CD4-positive, alpha-beta T cell treated with Interleukin-6 at 100 ng/mL for 8 hours (primary cell): ENCODE results near the gene EGFR.

Source experiments
- DNase-seq: peaks from one replicate; pipeline ENCODE4 v3.0.0-alpha.2; 2020; ENCODE audit warnings: mixed read lengths, low spot score

The EGFR gene

GRCh38 chr7:55036950-55037736 lies 18.3 kb downstream of the EGFR start:
- no peak for DNase-seq

GRCh38 chr7:55043691-55044370 lies 25.0 kb downstream of the EGFR start:
- no peak for DNase-seq

GRCh38 chr7:55044371-55044717 lies 25.5 kb downstream of the EGFR start:
- no peak for DNase-seq

GRCh38 chr7:55044791-55045190 lies 26.0 kb downstream of the EGFR start:
- no peak for DNase-seq

GRCh38 chr7:55046582-55047342 lies 27.9 kb downstream of the EGFR start:
- no peak for DNase-seq

GRCh38 chr7:55048221-55048859 lies 29.5 kb downstream of the EGFR start:
- DNase-seq = no peak

DNA sequence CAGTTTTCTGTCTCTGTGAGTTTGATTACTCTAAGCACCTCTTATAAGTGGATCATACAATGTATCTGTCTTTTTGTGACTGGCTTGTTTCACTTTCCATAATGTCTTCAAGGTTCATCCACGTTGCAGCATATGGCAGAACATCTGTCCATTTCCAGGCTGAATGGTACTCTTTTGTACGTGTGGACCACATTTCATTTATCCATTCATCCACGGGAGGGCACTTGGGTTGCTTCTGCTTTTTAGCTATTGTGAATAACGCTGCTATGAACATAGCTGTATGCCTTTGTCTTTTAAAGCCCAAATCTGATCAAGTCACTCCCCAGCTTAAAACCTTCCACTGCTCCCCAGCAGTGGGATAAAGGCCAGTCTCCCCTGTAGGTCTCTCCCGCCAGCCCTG lies 31.5 kb downstream of the EGFR start:
- DNase-seq = no peak

- no peak for DNase-seq
Observed at GRCh38 chr7:55052081-55052480, 33.3 kb downstream of the EGFR start.

GRCh38 chr7:55052741-55053427 lies 34.1 kb downstream of the EGFR start:
- no peak for DNase-seq

GRCh38 chr7:55053651-55054571 lies 35.1 kb downstream of the EGFR start:
- no peak for DNase-seq

DNA sequence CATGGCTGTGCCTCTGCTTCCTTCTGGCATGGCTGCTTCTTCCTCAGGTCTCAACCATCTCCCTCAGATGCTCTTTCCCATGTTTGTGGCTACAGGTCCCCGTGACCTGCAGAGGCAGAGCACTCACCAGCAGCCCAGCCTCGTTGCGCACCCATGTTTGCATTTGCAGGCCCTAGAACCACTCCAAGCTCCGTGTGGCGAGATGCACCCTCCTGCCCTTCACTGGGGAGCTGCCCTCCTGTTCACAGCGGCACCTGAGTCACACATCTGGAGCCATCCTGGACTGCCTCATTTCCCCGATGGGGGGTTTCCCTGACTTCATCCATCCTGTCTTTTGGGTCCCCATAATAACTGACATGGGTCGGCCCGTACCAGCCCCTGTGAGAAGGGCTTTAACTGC lies 35.9 kb downstream of the EGFR start:
- DNase-seq = no peak

GRCh38 chr7:55055479-55055878 lies 36.7 kb downstream of the EGFR start:
- no peak for DNase-seq

- DNase-seq = no peak
Observed at GRCh38 chr7:55056068-55056467, 37.3 kb downstream of the EGFR start.

GRCh38 chr7:55056577-55057480 lies 38.0 kb downstream of the EGFR start:
- no peak for DNase-seq

GRCh38 chr7:55058314-55058713 lies 39.5 kb downstream of the EGFR start:
- DNase-seq = no peak

GRCh38 chr7:55059021-55059420 lies 40.2 kb downstream of the EGFR start:
- DNase-seq = no peak

- no peak for DNase-seq
Observed at GRCh38 chr7:55060085-55060484, 41.3 kb downstream of the EGFR start.

DNA sequence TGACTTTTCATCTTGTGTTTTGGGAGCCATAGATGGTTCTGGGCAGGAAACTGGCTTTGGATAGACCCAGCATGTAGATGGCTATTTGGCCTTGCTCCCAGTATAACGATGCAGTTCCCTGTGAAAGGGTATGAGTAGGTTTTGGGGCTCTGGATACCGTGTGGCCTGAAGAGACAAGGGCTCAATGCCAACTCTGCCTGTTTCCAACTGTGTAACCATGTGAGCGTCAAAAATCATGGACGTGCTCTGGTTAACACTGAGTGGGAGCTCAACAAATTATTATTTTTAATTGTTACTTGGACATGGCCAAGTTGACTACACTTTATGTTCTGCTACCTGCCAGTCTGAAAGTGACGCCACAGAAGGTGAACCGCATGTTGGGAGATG lies 41.8 kb downstream of the EGFR start:
- no peak for DNase-seq

DNA sequence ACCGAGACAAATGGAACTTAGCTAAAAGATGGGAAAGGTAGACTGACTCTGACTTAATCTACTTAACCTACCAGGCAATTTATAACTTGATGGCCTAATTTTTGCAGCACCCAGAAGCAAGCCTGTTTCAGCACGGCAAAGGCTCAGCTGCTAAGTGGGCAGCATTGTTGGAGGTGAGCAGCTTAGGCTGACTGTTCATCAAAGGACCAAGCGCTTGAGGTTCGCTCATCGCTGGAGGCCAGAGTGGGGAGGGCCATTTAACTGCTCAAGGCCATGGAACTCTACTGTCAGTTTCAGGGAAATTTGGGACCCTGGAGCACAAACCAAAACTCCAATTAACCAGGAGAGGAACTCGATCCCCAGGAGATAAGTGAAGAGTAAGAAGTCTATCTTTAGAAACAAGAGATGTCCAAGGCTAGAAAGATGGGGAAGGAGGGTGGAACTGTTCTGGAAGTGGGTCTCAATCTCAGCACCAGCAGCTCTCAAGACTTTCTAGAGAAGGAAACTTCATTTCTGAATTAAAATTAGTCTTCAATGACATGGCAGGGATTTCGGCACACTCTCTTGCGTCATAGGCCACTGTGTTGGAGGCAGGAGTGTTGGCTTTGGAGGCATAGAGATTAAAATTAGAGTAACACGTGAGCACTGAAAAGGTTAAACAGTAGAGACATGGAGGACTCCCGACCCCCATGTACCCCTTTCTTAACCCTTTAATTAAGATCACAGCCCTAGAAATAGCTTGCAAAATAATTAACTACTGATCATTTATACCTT lies 43.1 kb downstream of the EGFR start:
- DNase-seq = no peak
